HepG2 (cell line): ENCODE results near the gene LZTR1. TPM values are rescaled to one million over a fixed set of nuclear protein-coding genes. Genes with fewer than 3 reads are reported as not detected.
A peak's percentile ranks its signal among the peaks of the same experiment; 100 is the strongest.

ENCODE experiments used
- ATRX ChIP-seq: sonication (generic); formaldehyde crosslinking; IDR thresholded peaks from 2 replicates; pipeline ENCODE4 v1.4.0; 2020; ENCODE audit warnings: missing genetic modification reagents, borderline replicate concordance
- DMAP1 ChIP-seq: IDR thresholded peaks from 2 replicates; pipeline ENCODE4 v1.6.1; 2016
- GFI1 ChIP-seq: sonication (generic); formaldehyde crosslinking; IDR thresholded peaks from 2 replicates; pipeline ENCODE4 v1.5.0; 2020; ENCODE audit warnings: missing genetic modification reagents, mild to moderate bottlenecking, borderline replicate concordance
- IKZF4 ChIP-seq: sonication (generic); formaldehyde crosslinking; IDR thresholded peaks from 2 replicates; pipeline ENCODE4 v1.5.1; 2020; ENCODE audit warnings: borderline replicate concordance, mild to moderate bottlenecking, low read depth, missing genetic modification reagents; ENCODE audit errors: not compliant biosample characterization
- KLF12 ChIP-seq: sonication (generic); formaldehyde crosslinking; IDR thresholded peaks from 2 replicates; pipeline ENCODE4 v1.4.0; 2020; ENCODE audit warnings: missing genetic modification reagents, borderline replicate concordance
- MTF2 ChIP-seq: sonication (generic); formaldehyde crosslinking; IDR thresholded peaks from 2 replicates; pipeline ENCODE4 v1.5.0; 2020; ENCODE audit warnings: missing genetic modification reagents, borderline replicate concordance
- MYC ChIP-seq: sonication (generic); formaldehyde crosslinking; IDR thresholded peaks from 2 replicates; pipeline ENCODE4 v1.9.0; 2021; ENCODE audit warnings: missing genetic modification reagents, borderline replicate concordance
- PHF5A ChIP-seq: IDR thresholded peaks from one replicate; pipeline ENCODE4 v1.6.1; 2018; ENCODE audit warnings: low read depth, missing genetic modification reagents; ENCODE audit not compliant: unreplicated experiment
- POLR2G ChIP-seq: fragments of 200-400 bp; formaldehyde crosslinking; IDR thresholded peaks from 2 replicates; pipeline ENCODE4 v1.6.1; 2018; ENCODE audit warnings: mild to moderate bottlenecking, low read depth, low read length, moderate library complexity
- RARA ChIP-seq: IDR thresholded peaks from 2 replicates; pipeline ENCODE4 v1.6.1; 2016; ENCODE audit warnings: missing genetic modification reagents, missing compliant biosample characterization
- RXRA ChIP-seq: sonication (generic); formaldehyde crosslinking; IDR thresholded peaks from 2 replicates; pipeline ENCODE4 v1.5.1; 2020; ENCODE audit warnings: missing genetic modification reagents
- SAP130 ChIP-seq: IDR thresholded peaks from 2 replicates; pipeline ENCODE4 v1.6.1; 2016; ENCODE audit warnings: low read depth
- SOX6 ChIP-seq, 2 experiments: fragments of 450-650 bp in 1 of 2; sonication (generic) in 1 of 2; formaldehyde crosslinking in 1 of 2; IDR thresholded peaks; 2 replicates each; pipeline versions ENCODE4 v1.4.0 to v1.6.1; 2017 to 2020; ENCODE audit warnings: antibody characterized with exemption in 1 of 2, mild to moderate bottlenecking in 1 of 2, missing genetic modification reagents in 1 of 2
- THAP11 ChIP-seq: IDR thresholded peaks from 2 replicates; pipeline ENCODE4 v1.6.1; 2016; ENCODE audit warnings: missing biosample characterization, missing genetic modification reagents
- WIZ ChIP-seq: sonication (generic); formaldehyde crosslinking; IDR thresholded peaks from 2 replicates; pipeline ENCODE4 v1.5.1; 2020; ENCODE audit warnings: mild to moderate bottlenecking, missing genetic modification reagents
- XRCC5 ChIP-seq: fragments of 200-400 bp; formaldehyde crosslinking; optimal IDR thresholded peaks from 2 replicates; pipeline ENCODE3; 2017; ENCODE audit warnings: mild to moderate bottlenecking, low read length
- YY1 ChIP-seq: IDR thresholded peaks from 2 replicates; pipeline ENCODE4 v1.6.1; 2011; ENCODE audit warnings: low read length, low read depth, moderate library complexity, mild to moderate bottlenecking; ENCODE audit not compliant: insufficient read depth, insufficient replicate concordance
- ZFY ChIP-seq: sonication (generic); formaldehyde crosslinking; IDR thresholded peaks from 2 replicates; pipeline ENCODE4 v1.4.0; 2020; ENCODE audit warnings: missing genetic modification reagents
- ZNF230 ChIP-seq: sonication (generic); formaldehyde crosslinking; IDR thresholded peaks from 2 replicates; pipeline ENCODE4 v1.4.0; 2020; ENCODE audit warnings: mild to moderate bottlenecking, missing genetic modification reagents
- ZNF34 ChIP-seq: sonication (generic); formaldehyde crosslinking; IDR thresholded peaks from 2 replicates; pipeline ENCODE4 v1.4.0; 2020; ENCODE audit warnings: mild to moderate bottlenecking, missing genetic modification reagents, borderline replicate concordance
- ZNF367 ChIP-seq: sonication (generic); formaldehyde crosslinking; IDR thresholded peaks from 2 replicates; pipeline ENCODE4 v1.4.0; 2020; ENCODE audit warnings: missing genetic modification reagents, borderline replicate concordance
- ZNF441 ChIP-seq: sonication (generic); formaldehyde crosslinking; IDR thresholded peaks from 2 replicates; pipeline ENCODE4 v1.7.0; 2021; ENCODE audit warnings: missing genetic modification reagents, borderline replicate concordance
- ZNF615 ChIP-seq: sonication (generic); formaldehyde crosslinking; IDR thresholded peaks from 2 replicates; pipeline ENCODE4 v1.5.0; 2020; ENCODE audit warnings: mild to moderate bottlenecking, missing genetic modification reagents, borderline replicate concordance
- ZNF709 ChIP-seq: sonication (generic); formaldehyde crosslinking; IDR thresholded peaks from 2 replicates; pipeline ENCODE4 v1.5.0; 2020; ENCODE audit warnings: mild to moderate bottlenecking, missing genetic modification reagents
- ZNF724P ChIP-seq: sonication (generic); formaldehyde crosslinking; IDR thresholded peaks from 2 replicates; pipeline ENCODE4 v1.8.0; 2022; ENCODE audit warnings: missing genetic modification reagents, borderline replicate concordance
- ZNF792 ChIP-seq: IDR thresholded peaks from 2 replicates; pipeline ENCODE4 v1.6.1; 2016
- ZSCAN5A ChIP-seq: sonication (generic); formaldehyde crosslinking; IDR thresholded peaks from 2 replicates; pipeline ENCODE4 v1.8.0; 2022; ENCODE audit warnings: mild to moderate bottlenecking, missing genetic modification reagents, borderline replicate concordance
- polyA plus RNA-seq, 8 experiments: library from polyadenylated mRNA; depleted of rRNA in 3 of 8; stranded (reverse) in 7 of 8; unstranded in 1 of 8; fragments of >200 nt; fragmentation: Illumina TruSeq in 4 of 8; extraction: Trizol in 4 of 8; gene quantifications; 2 replicates each; pipeline versions ENCODE4 v1.2.1 to v1.2.3, GENCODE V29; 2011 to 2016; ENCODE audit warnings: low read depth in 4 of 8, missing spikeins in 1 of 8, mixed read lengths in 1 of 8; ENCODE audit not compliant: insufficient read depth in 1 of 8
- total RNA-seq, 5 experiments: library from RNA; depleted of rRNA; stranded (reverse); fragments of >200 nt; fragmentation: Illumina TruSeq; extraction: Trizol; gene quantifications; 2 replicates each; pipeline ENCODE4 v1.2.3, GENCODE V29; 2016; ENCODE audit warnings: low read depth in 1 of 5

LZTR1 gene
- total and polyA plus RNA-seq, 2 of the 13 experiments (the other 11 are each of a cell fraction or from before 2014, with no cell fraction given), result 21.8 to 22.4 TPM

- peak; percentile 25; the same call in 1 of the 2 replicates for TF ChIP-seq MYC (CRISPR knock-in tag)
- peak; percentile 48; the same call in 1 of the 2 replicates for TF ChIP-seq GFI1 (CRISPR knock-in tag)
- TF ChIP-seq SAP130 (CRISPR knock-in tag), result peak; percentile 52; the same call in 1 of the 2 replicates
- TF ChIP-seq THAP11 (CRISPR knock-in tag), result peak; percentile 16; the same call in 1 of the 2 replicates
- no peak for TF ChIP-seq XRCC5
- 0 out of 2 replicates have a peak, but pooled peaks have one; percentile 40 for TF ChIP-seq ZNF792 (CRISPR knock-in tag)
- TF ChIP-seq YY1, result peak; percentile 30
- TF ChIP-seq ZNF367, result no peak
- peak; percentile 10 for TF ChIP-seq PHF5A (CRISPR knock-in tag)
- TF ChIP-seq ZNF230 (CRISPR knock-in tag), result 0 out of 2 replicates have a peak, but pooled peaks have one; percentile 11
- 0 out of 2 replicates have a peak, but pooled peaks have one; percentile 59 for TF ChIP-seq KLF12 (CRISPR knock-in tag)
- no peak for TF ChIP-seq ATRX (CRISPR knock-in tag)
- TF ChIP-seq WIZ (CRISPR knock-in tag), result no peak
- no peak for TF ChIP-seq ZNF724P
- peak; percentile 59; the same call in 1 of the 2 replicates for TF ChIP-seq POLR2G
- TF ChIP-seq ZNF615 (CRISPR knock-in tag), result peak; percentile 63; the same call in 1 of the 2 replicates
- TF ChIP-seq IKZF4 (CRISPR knock-in tag), result no peak
- TF ChIP-seq ZNF441, result 0 out of 2 replicates have a peak, but pooled peaks have one; percentile 2
- TF ChIP-seq ZNF34, result 0 out of 2 replicates have a peak, but pooled peaks have one; percentile 13
- peak; percentile 40; the same call in 1 of the 2 replicates for TF ChIP-seq RARA (CRISPR knock-in tag)
- peak; percentile 14; the same call in 1 of the 2 replicates for TF ChIP-seq DMAP1
- peak; percentile 62; the same call in 1 of the 2 replicates for TF ChIP-seq MTF2 (CRISPR knock-in tag)
- peak; percentile 45 for TF ChIP-seq RXRA (CRISPR knock-in tag)
- peak; percentile 6; the same call in 1 of the 2 replicates for TF ChIP-seq ZNF709
- TF ChIP-seq SOX6 (IDR thresholded peaks at IDR 0.05), result no peak
- no peak for TF ChIP-seq SOX6 (CRISPR knock-in tag; IDR thresholded peaks at IDR 0.05)
- TF ChIP-seq ZFY, result 0 out of 2 replicates have a peak, but pooled peaks have one; percentile 12
- TF ChIP-seq ZSCAN5A (CRISPR knock-in tag), result 0 out of 2 replicates have a peak, but pooled peaks have one; percentile 26
These were observed 24.2 kb upstream of the LZTR1 start (continued) for GRCh38 chr22:20957683-20958431.
